ENCODE measurements around the gene HSBP1.

HSBP1 gene

DNA sequence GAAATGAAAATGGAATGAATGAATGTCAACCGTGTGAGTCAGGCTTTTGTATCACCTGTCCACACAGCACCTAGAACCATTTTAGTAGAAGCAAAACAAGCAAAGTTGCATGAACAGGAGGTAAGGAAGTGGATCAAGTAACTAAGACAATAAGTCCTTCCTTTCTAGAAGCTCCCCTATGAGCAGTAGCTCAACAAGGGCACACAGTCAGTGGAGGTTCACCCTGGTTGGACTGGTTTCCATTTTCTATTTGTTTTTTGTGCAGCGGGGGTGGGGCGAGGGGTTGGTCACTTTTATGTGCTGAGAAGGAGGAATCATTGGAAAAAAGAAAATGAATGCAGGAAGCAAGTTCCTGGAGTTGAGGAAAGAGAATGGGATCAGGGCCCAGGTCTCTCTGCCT lies 4.0 kb upstream of the HSBP1 start:
- no peak for DNase-seq (ENCODE audit: low read depth)

DNA sequence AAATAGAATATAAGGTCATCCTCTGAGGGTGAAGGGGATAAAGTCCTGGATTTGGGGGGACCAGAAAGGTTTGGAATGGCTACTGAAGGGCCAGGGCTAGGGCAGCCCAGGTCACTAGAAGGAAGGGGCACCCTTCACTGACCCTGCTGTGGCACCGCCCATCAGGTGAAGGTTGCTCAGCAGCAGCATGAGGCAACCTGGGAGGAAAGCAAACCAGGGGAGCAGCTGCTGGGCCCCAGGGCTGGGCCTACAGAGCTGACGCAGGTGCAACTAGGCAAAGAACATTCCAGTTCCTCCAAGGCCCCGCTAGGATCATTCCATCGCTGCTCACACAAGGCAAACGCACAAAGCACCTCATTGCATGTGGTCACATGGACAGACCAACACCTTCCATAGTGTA lies 3.4 kb upstream of the HSBP1 start:
- no peak for DNase-seq (ENCODE audit: low read depth)

DNA sequence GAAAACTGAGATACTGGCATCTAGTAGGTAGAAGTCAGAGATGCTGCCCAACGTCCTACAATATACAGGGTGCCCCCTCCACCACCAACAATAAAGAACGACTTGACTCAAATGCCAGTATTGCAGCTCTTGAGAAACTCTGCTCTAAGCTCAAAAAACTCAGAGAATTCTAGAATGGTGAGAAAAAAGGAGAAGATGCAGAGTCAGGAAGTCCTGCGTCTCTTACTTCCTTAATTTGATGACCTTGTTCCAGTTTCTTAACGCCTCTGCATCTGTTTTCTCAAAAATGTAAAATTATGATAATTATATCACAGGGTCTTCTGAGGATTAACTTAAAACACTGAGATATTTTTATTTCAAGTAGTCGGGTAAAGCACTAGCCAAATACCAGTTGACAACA lies 1.7 kb upstream of the HSBP1 start:
- no peak for DNase-seq (ENCODE audit: low read depth)

DNA sequence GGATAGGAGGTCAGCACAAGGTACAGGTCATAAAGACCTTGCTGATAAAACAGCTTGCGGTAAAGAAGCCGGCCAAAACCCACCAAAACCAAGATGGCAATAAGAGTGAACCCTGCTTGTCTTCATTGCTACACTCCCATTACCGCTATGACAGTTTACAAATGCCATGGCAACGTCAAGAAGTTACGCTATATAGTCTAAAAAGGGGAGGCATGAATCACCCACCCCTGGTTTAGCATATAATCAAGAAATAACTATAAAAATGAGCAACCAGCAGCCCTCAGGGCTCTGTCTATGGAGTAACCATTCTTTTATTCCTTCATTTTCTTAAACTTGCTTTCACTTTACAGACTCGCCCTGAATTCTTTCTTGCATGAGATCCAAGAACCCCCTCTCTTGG lies 1.0 kb upstream of the HSBP1 start:
- no peak for DNase-seq (ENCODE audit: low read depth)

DNA sequence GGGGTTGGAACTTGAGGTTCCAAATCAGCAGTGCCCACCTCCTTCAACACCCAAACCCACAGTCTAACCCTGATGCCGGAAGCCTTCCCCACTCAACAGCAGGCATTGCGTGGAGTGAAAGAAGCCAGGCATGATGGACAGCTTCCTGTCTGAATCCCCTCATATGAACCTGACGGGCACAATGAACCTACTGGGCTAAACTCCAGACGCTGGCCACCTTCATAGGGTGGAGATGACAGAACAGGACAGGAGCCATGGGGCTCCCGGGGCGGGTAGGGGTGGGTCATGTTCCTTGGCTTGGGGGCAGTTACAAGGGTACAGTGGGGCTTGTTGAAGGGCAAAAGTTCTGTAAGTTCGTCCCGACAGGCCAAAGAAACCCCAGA lies 460 bp upstream of the HSBP1 start:
- DNase-seq (ENCODE audit: low read depth), result no peak

DNA sequence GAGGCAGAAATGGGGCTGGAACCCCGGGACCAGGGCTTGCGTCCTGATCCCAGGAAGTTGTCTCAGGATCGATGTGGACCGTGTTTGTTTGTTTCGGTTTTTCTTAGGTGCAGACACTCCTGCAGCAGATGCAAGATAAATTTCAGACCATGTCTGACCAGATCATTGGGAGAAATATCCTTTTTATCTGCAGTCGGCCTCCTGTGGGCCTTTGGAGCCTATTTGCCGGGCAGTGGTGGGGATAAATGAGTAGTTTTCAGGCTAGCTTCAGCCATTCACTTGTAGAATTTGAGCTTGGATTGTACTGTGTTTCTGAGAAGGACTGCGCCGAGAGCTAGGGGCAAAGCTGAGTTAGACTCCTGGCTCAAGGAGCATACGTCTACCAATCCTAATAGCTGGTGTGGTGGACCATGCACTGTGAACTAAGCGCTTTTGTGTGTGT lies 816 bp downstream of the HSBP1 start:
- no peak for DNase-seq (ENCODE audit: low read depth)

DNA sequence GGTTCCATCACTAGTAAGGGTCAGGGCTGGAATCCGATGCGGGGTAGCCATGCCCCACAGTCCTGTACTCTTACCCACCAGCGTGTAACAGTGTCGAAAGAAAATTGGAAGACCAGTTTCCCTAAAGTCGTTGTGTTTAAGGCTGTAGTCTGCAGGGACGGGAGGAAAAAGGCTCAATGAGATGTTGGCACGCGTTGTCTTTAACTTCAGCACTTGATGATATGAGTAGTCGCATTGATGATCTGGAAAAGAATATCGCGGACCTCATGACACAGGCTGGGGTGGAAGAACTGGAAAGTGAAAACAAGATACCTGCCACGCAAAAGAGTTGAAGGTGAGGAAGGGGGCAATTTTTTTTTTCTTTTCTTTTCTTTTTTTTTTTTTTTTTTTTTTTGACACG lies 1.3 kb downstream of the HSBP1 start:
- no peak for DNase-seq (ENCODE audit: low read depth)

DNA sequence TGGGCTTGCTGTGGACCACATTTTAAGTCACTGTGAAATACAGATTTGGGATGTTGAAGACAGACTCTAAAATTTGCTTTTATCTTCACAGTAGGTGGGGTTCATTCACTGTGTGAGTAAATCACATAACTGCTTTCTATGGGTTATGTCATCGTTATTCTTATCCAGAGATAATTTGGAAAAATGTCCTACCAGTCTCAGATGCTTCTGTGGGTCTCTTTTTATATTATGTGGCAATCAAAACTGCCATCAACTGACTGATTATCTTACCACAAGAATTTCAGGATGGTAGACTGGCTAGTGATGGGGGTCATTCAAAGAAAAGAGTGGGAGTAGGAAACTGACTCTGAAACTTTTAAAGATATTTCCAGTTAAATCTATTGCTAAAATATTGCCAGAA lies 3.1 kb downstream of the HSBP1 start:
- DNase-seq (ENCODE audit: low read depth), result no peak

DNA sequence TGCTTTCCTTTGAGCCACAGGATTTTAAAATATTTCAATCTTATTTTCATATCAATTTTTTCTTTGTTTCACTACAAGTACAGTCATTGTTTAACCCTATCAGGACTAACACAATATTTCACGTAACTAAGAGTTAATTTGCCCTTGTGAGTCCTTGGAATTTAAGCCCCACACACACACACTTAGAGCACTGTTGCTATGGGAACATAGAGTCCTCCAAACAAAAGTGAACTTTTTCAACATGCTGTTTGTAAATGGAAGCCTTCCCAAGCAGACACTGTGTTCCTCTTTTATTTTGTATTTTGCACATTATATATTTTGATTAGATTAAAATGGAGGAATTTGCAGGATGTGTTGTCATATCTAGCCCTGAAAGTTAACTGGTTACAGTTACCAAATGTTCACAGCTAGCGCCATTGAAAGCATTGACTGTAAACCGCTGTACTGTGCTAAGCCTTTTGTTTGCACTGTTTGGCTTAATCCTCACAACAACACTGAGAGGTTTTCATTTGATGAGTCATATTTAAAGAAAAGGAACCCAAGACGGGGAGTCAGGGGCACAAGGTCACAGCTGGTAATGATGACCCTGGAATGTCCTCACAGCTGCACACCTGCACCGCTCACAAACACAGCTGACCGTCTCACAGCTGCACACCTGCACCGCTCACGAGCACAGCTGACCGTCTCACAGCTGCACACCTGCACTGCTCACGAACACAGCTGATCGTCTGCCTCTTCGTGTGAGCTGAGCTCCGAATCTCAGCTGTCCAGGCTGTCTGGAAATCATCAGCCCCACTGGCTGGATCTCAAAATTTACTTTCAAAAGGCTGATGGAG lies 6.3 kb downstream of the HSBP1 start:
- DNase-seq (ENCODE audit: low read depth), result no peak

DNA sequence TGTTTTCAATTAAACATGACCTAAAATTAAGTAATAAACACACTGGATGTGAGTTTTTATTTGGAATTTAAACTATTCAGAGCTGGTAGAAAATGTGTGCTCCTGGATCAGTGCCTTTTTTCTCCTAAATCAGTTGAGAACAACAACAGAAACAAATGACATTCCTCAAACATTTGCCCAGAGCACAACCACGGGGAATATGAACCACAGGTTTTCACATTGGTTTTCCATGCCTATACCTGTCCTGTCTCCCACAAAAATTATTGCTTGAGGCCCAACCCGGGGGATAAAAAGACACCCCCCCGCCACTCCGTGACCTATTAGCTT lies 6.8 kb downstream of the HSBP1 start:
- no peak for DNase-seq (ENCODE audit: low read depth)

DNA sequence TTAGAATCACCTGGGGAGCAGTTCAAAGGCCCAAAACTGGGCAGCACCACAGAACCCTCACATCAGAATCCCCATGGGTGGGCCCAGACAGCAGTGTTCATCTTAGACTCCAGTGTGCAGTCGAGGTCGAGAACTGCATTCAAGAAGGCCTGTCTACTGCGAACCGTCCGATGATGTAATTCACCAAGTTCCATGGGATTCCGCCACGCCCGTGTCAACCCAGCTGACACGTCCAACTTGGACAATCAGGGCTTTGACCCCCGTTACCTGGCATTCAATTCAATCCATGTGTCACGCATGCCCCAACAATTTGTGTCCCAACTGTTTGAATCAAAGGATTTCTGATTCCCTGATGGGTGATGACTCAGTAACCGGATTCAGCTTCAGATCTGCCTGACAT lies 9.2 kb downstream of the HSBP1 start:
- DNase-seq (ENCODE audit: low read depth), result no peak

DNA sequence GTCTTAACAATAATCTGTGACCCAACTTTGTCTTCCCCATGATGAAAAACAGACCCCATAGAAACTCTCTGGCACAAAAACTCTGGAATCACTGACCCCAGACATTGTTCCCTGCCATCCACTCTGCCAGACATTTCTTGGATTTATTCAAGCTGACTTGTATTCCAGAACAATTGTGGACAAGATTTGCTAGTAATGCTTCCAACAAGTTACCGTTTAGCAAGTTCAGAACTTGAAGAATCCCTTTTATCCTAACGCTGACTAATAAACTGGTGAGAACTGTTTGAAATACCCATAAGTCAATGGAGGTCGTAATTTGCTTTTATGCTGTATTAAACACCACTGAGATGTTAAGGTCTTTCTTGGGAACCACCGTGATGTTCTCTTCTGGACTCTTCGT lies 10.5 kb downstream of the HSBP1 start:
- DNase-seq (ENCODE audit: low read depth), result no peak

DNA sequence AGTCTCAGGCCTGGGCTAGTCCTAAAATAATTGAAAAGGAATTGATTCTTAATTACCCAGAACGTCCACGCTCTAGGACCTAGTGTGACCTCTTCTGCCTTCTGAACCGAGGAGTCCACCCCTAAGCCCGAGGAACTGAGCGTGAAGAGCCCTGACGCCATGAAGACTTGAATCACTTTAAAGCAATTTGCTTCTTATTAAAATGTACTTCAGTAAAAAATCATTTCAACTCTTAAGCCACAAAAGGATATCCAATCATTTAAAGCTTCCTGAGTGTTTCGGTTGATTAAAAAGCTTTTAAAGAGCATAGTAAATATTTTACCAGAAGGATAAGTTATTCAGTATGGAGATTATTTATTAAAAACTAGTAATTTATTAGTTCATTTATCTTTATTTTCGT lies 11.6 kb downstream of the HSBP1 start:
- DNase-seq (ENCODE audit: low read depth), result no peak

DNA sequence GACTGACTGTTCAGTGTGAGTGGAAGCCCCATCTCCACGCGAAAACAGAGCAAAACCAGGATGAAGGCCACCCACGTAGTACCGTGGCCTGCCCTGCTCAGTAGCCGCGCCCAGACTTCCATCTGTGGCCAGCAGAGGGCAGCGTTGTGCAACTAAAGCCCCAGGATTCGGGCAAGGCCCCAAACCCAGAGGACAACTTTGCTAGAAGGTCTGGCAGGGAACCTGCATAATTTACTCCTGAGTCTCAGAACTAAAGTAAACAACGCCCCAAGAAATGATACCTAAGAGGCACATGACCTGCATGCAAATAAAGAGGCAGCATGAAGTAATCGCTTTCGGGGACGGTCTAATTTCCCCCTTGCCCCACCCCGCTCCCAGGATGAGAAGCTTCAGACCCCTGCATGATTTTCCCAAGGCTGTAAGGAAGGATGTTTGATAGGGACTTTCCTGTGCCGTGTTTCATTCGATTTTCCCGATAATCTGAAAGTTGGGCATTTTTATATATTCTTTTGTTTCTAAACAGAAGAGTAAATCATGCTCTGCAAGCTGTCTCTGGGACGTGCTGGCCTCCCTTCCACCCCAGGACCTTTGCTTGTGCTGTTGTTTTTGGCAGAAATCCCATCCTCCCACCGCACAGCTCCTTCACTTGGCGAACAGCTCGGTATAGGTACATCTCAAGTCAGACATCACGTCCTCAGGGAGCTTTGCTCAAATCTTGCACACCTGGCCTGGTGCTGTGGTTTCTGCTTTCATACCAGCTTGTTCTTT lies 18.6 kb downstream of the HSBP1 start:
- DNase-seq (ENCODE audit: low read depth), result peak; percentile 74

DNA sequence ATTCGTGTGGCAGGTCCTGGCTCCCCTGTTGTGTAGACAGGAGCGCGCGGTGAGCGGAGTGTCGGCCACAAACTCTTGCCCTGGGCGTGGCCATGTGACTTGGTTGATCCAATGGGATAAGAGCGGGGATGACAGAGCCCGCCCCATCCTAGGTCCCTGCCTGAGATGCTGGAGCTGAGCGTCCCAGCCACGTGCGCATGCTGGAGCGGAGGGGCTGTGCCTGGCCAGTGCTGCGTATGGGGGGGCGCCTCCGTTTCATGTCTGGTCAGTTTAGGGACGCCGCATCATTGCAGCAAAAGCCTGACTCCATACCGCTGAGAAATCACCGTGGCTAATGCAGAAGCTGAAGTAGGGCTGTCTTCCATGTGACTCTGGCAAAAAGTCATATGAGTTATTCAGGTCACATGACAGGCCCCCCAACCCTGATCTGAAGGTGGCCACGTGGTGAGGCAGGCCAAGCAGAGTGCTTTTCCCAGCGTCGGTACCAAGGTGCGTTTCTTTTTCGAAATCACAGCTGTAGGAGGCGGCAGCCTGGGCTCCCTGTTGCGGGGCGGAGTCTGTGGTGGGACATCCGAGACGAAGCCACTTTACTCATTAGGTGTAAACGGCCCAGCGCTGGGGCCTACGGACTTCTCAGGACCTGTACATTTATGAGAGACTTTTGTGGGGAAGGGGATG lies 22.5 kb downstream of the HSBP1 start:
- DNase-seq (ENCODE audit: low read depth), result no peak

DNA sequence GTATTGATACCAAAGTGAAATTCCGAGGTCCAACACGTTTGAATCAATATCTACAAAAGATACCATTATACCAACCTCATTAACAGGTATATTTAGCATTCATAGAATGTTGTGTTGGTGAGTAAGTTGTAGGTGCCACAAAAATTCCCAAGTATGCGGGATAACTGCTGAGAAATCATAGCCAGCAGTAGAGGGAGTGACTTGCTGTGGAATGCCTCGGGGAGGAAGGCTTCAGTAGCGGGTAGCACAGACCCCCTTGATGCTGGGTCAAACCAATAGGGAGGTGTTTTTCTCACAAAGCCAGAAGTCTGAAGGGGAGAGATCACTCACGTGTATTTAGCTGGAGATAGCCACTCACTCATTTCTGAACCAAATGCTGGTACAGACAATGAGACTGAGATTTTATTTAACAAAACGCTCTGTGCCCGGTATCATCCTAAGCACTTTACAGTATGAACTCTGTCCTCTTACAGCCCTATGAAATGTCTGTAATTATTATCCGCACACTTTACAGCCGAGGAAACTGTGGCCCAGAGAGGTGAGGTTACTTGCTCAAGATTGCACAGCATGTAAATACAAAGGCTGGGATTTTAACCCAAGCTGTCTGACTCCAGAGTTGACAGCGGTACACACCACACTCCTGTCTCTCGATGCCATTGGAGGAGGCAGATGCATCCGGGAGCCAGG lies 23.1 kb downstream of the HSBP1 start:
- DNase-seq (ENCODE audit: low read depth), result no peak

DNA sequence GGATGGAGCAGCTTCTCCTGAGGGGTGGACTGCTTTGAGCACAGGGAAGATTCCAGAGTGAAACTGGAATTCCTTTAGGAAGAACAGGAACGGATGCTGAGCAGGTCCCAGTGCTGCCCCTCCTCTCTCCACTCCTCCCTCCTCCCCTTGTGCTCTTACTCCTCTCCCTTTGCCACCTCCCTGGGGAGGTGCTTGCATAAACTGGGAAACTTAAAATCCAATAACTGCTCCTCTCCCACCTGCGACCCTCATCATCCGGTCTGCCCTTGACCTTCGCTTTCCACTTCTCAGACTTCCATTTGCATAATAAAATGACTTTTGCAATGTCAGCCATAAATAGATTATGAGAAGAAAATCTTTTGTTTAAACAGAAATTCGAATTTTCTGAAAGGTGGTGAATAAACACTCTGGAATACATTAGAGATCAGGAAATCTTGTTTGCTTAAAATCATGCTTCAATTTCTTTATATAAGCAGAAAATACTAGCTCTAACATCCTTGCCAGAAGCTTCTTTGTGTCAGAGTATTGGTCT lies 23.7 kb downstream of the HSBP1 start:
- DNase-seq (ENCODE audit: low read depth), result no peak

DNA sequence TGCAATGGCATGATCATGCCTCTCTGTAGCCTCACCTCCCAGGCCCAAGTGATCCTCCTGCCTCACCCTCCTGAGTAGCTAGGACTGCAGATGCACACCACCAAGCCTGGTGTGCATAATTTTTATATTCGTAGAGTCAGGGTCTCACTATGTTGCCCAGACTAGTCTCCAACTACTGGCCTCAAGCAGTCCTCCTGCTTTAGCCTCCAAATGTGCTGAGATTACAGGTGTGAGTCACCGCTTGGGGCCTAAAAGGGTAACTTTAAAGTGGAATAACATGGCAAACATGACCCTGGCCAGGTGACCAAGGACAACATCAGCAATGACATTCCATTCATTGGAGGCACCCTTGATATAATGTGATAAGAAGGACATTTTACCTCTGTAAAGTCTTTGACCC lies 26.1 kb downstream of the HSBP1 start:
- no peak for DNase-seq (ENCODE audit: low read depth)

DNA sequence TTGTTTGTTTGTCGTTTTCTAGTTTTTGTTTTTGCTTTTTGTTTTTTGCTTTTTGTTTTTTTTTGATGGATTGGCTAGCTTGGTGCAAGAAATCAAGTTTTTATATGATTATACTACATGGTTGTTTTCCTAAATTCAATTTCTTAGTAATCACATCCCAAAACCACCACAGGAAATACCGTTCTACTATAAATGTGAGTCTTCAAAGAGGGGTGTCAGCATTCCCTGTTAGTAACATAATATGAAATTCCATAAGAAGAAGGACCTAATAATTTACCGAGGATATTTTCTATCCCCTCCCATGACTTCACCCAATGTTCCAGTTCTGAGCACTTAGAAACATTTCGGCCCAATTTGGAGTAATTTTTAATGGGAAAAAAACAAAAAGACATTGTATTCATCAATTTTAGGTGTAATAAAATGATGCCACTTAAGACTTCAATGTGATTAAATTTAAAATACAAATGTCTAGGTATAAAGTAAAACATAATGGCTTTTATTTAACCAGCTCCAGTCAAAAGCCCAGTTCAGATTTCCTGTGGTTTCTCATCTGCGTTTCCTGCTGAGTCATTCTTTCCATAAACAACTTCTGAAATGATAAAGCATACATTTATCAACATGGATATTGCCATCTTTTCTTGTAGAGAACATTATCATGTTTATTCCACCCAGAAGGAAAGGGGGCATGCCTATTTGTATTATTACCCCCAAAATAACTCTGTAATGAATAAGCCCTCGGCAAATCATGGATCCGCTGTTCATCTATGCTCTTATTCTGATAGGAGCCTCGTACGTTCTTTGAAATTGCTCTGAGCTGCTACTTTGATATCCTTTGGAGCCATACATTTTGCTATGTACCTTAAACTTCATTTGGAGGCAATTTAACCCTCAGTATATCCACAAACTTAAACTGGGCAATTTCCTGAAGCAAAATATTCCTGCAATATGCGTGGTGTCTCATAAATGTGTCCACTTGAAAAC lies 28.1 kb downstream of the HSBP1 start:
- DNase-seq (ENCODE audit: low read depth), result no peak

DNA sequence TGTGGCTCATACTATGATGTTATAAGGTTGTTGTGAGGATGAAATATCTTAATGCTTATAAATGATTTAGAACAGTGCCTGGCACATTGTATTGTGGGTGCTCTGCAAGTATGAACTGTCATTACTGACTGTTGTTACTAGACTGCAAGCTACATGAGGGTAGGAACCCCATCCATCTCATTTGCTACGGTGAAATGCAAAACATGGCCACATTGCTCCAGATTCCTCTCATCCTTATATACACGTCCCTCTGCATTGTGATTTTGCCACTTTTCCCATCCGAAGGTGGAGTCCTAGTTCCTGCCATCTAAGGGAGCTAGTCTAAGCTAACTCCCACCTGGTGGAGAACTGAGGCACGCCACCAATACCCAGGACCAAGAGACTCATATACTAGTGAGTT lies 29.8 kb downstream of the HSBP1 start:
- DNase-seq (ENCODE audit: low read depth), result no peak

DNA sequence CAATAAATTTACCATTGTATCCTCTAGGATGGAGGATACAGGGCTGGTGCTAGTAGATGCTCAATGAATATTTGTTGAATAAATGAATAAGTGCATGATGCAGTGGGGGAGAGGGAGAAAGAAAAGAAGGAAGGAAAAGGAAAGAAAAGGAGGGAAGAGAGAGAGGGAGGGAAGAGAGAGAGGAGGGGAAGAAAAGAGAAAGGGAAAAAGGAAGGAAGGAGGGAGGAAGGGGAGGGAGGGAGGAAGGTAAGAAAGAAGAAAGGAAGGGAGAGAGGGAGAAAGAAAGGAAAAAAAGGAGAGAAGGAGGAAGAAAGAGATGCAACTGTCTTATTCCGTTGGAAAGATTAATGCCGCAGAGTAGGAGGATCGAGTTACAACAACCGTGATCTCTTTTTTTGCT lies 30.4 kb downstream of the HSBP1 start:
- no peak for DNase-seq (ENCODE audit: low read depth)
